Chondrocyte (in vitro differentiated cells): ENCODE data around the gene ITSN1. TPM values are rescaled to one million over a fixed set of nuclear protein-coding genes. Genes with fewer than 3 reads are reported as not detected.
"Not testable (repeated sequence)": the region's sequence is repeated elsewhere in the genome, so short reads cannot be mapped to it uniquely, and the experiment has no call there.

Experiments used
- DNase-seq: peaks from one replicate; pipeline ENCODE4 v3.0.0; 2021; ENCODE audit warnings: mixed read lengths, low spot score
- H3K27ac Mint-ChIP-seq: one replicate; pipeline ENCODE4 v1.8.0; 2021; ENCODE audit warnings: mild to moderate bottlenecking, moderate library complexity, mixed read lengths; ENCODE audit not compliant: unreplicated experiment
- H3K27me3 Mint-ChIP-seq: 2 replicates; pipeline ENCODE4 v1.8.0; 2021; ENCODE audit warnings: low read depth, mixed read lengths
- H3K36me3 Mint-ChIP-seq: 2 replicates; pipeline ENCODE4 v1.8.0; 2021; ENCODE audit warnings: low read depth, mixed read lengths
- H3K4me1 Mint-ChIP-seq: 2 replicates; pipeline ENCODE4 v1.8.0; 2021; ENCODE audit warnings: low read depth, mild to moderate bottlenecking, mixed read lengths
- H3K4me3 Mint-ChIP-seq: one replicate; pipeline ENCODE4 v1.8.0; 2021; ENCODE audit warnings: mild to moderate bottlenecking, moderate library complexity, mixed read lengths; ENCODE audit not compliant: unreplicated experiment
- H3K9me3 Mint-ChIP-seq: 2 replicates; pipeline ENCODE4 v1.8.0; 2021; ENCODE audit warnings: low read depth, mixed read lengths
- CTCF ChIP-seq: fragments of 200-600 bp; sonication (generic); IDR thresholded peaks from 2 replicates; pipeline ENCODE4 v1.5.0; 2021; ENCODE audit warnings: antibody characterized with exemption, mild to moderate bottlenecking, moderate library complexity
- total RNA-seq: library from RNA; stranded (reverse); gene quantifications from 3 replicates; pipeline ENCODE4 v1.2.1, GENCODE V29; 2021

Gene ITSN1
- total RNA-seq, 1 donor from 2014 or later, result 29.8 TPM

GRCh38 chr21:33860332-33860879 lies 218.1 kb downstream of the ITSN1 start:
- no peaks in the 10 kb centered on the region for H3K9me3 Mint-ChIP-seq
- no peak overlapping the region for H3K4me3 Mint-ChIP-seq
- H3K27ac Mint-ChIP-seq, result no peak overlapping the region
- H3K36me3 Mint-ChIP-seq, result no peaks in the 10 kb centered on the region
- no peaks in the 10 kb centered on the region for H3K4me1 Mint-ChIP-seq
- no peaks in the 10 kb centered on the region for H3K27me3 Mint-ChIP-seq
- TF ChIP-seq CTCF, result no peak
- no peak for DNase-seq

- Mint-ChIP-seq H3K36me3 (no peaks in the 10 kb centered on the region), H3K4me1 (no peaks in the 10 kb centered on the region), H3K27me3 (no peaks in the 10 kb centered on the region), H3K9me3 (no peaks in the 10 kb centered on the region), H3K4me3 (no peak overlapping the region), H3K27ac (no peak overlapping the region)
- TF ChIP-seq CTCF, result no peak
- peak; percentile 6 for DNase-seq
Measured at GRCh38 chr21:33861125-33861524, 218.8 kb downstream of the ITSN1 start.

- not testable (repeated sequence) for H3K27ac Mint-ChIP-seq, H3K36me3 Mint-ChIP-seq, H3K27me3 Mint-ChIP-seq, H3K4me3 Mint-ChIP-seq, H3K4me1 Mint-ChIP-seq, DNase-seq, H3K9me3 Mint-ChIP-seq
Measured at GRCh38 chr21:33863191-33863590, 220.9 kb downstream of the ITSN1 start.

- Mint-ChIP-seq H3K4me3 (no peak overlapping the region), H3K27ac (no peak overlapping the region)
- DNase-seq, result no peak
Measured at GRCh38 chr21:33864150-33864549, 221.8 kb downstream of the ITSN1 start.

GRCh38 chr21:33865176-33865575 lies 222.9 kb downstream of the ITSN1 start:
- Mint-ChIP-seq H3K27me3 (no peaks in the 10 kb centered on the region), H3K27ac (no peak overlapping the region), H3K4me1 (no peaks in the 10 kb centered on the region), H3K36me3 (no peaks in the 10 kb centered on the region), H3K9me3 (no peaks in the 10 kb centered on the region), H3K4me3 (no peak overlapping the region)
- no peak for TF ChIP-seq CTCF
- peak; percentile 51 for DNase-seq

More at GRCh38 chr21:33864150-33864549, 221.8 kb downstream of the ITSN1 start:
- no peak for TF ChIP-seq CTCF
- no peaks in the 10 kb centered on the region for H3K4me1 Mint-ChIP-seq
- no peaks in the 10 kb centered on the region for H3K36me3 Mint-ChIP-seq
- H3K9me3 Mint-ChIP-seq, result no peaks in the 10 kb centered on the region
- H3K27me3 Mint-ChIP-seq, result no peaks in the 10 kb centered on the region

DNA sequence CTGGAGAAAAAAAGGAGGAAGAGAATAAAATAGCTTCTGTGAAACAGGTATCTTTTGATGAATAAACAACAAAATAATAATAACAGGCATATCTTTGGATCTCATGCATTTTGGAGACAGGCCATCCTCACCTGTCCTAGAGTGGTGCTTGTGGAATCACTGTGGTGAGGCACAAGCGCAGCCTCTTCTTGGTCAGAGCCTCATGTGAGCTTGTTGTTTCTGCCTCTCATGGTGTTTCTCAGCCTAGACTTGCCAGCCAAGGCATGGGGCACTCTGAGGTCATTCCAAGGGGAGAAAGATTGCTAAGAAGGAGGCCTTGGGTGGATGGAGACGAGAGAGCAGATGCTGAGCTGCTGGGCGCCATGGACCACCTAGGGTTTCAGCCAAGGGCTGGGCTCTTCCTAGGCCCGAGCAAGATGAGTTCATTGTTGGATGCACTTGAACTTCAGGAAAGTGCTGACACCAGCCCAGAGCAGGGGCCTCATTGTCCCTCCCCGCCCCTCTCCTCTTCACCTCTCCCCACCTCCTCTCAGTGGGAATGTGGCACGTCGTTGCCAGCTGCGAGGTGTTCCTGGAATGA lies 223.8 kb downstream of the ITSN1 start:
- DNase-seq, result peak; percentile 42
- H3K27ac Mint-ChIP-seq, result no peak overlapping the region
- H3K27me3 Mint-ChIP-seq, result no peaks in the 10 kb centered on the region
- H3K4me3 Mint-ChIP-seq, result no peak overlapping the region
- TF ChIP-seq CTCF, result no peak
- no peaks in the 10 kb centered on the region for H3K4me1 Mint-ChIP-seq
- no peaks in the 10 kb centered on the region for H3K9me3 Mint-ChIP-seq
- no peaks in the 10 kb centered on the region for H3K36me3 Mint-ChIP-seq
